ENCODE measurements around the gene GSTT2B. TPM values are rescaled to one million over a fixed set of nuclear protein-coding genes. Genes with fewer than 3 reads are reported as not detected.
A peak's percentile ranks its signal among the peaks of the same experiment; 100 is the strongest.
"Not testable (repeated sequence)": the region's sequence is repeated elsewhere in the genome, so short reads cannot be mapped to it uniquely, and the experiment has no call there.

GSTT2B gene
- polyA plus RNA-seq, 1 donor = 4.6 TPM

DNA sequence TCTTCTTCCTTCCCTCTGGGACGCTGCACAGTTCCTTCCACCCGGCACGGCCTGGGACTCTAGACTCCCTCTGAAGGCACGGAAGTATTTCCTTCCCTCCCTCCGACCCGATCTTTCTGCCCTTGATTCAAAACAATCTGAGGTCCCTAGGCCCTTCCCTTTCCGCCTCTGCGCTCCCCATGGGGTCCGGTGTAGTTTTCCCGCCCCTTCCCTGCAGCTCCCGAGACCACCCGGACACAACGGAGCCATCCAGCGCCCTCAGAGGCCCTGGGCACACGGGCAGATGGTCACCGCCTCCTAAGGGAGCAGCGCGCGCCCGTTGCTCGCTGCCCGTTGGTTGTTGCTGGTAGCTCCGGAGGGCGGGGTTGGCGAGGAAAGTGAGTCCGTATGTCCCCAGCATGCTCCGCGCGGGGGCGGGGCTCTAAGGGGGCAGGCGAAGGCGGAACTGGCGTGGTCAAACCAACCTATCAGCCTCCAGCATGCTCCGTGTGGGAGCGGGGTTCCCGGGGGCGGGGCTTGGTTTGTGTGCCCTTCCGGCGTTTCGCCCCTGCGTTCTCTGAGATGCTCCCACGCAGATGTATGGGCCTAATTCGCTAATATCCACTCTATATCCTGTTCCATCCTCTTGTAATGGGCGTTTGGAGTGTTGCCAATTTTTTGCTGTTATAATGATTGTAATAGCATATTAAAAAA lies 47.2 kb downstream of the GSTT2B start:
- 0% methylated on average over 2 of the region's 44 CpGs for WGBS (ENCODE audit: insufficient coverage, low lambda C conversion rate)

DNA sequence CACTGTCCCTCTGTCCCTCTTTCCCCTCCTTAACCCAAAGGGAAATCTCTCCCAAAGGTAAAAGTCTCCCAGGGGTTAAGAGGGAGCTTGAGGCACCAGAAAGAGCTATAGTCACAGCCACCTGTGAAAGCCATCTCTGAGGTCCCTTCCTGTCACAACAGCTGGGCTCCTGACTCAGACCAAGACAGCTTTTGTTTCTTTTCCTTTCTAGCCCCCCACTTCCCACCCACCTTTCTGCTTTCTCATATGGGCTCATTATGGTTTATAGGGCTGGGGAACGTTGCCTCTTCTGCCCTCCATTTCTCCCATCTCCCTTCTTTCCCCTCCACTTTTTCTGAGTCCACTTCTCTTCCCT lies 47.7 kb downstream of the GSTT2B start:
- Histone ChIP-seq H3K9me3 (ENCODE audit: control insufficient read depth, low read depth, low read length) (peaks cover 2% of the 10 kb centered on the region), H3K4me3 (ENCODE audit: low read length) (peak overlapping the region; percentile 65), H3K27ac (ENCODE audit: low read length) (peak overlapping the region; percentile 86), H3K36me3 (ENCODE audit: control insufficient read depth, insufficient read depth, low read length) (no peaks in the 10 kb centered on the region), H3K4me1 (ENCODE audit: control insufficient read depth, insufficient read depth, low read length) (peaks cover 39% of the 10 kb centered on the region), H3K27me3 (ENCODE audit: control insufficient read depth, insufficient read depth, low read length) (no peaks in the 10 kb centered on the region)
- WGBS (ENCODE audit: insufficient coverage, low lambda C conversion rate) = 25% methylated on average over 1 of the region's 1 CpG
- DNase-seq = no peak

More for the DNA sequence above, 47.2 kb downstream of the GSTT2B start:
- Histone ChIP-seq H3K27me3 (ENCODE audit: control insufficient read depth, insufficient read depth, low read length) (no peaks in the 10 kb centered on the region), H3K4me3 (ENCODE audit: low read length) (peak overlapping the region; percentile 65), H3K9me3 (ENCODE audit: control insufficient read depth, low read depth, low read length) (peaks cover 2% of the 10 kb centered on the region), H3K36me3 (ENCODE audit: control insufficient read depth, insufficient read depth, low read length) (no peaks in the 10 kb centered on the region), H3K27ac (ENCODE audit: low read length) (peak overlapping the region; percentile 86), H3K4me1 (ENCODE audit: control insufficient read depth, insufficient read depth, low read length) (peaks cover 34% of the 10 kb centered on the region)
- DNase-seq = peak; percentile 99 to 100

DNA sequence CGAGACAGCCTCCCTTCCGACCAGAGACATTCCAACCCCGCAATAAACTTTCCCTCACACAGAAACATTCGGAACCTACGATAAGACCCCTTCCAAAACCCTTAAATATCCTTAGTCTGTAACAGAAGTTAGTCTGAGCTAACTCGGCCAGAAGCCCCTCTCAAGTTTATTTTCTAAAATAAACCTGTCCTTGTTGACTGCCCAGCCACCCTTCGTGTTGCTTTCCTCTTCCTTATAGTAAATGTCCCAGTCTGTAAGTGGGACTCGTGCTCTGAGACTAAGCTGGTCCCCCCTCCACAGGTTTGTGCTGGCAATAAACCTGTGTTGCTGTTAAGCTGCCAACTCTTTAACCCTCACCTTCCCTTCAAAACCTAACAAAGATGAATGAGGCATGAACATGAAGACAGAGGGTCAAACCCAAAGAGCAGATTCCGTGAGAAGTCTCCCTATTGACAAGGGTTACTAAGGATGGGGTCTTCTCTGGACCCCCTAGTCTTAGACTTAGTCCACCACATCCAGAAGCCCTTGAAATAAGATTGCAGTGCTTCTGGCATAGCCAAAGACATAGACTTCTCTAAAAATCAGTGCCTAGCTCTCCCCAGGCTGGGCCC lies 48.6 kb downstream of the GSTT2B start:
- Histone ChIP-seq H3K27ac (ENCODE audit: low read length) (no peak overlapping the region), H3K4me1 (ENCODE audit: control insufficient read depth, insufficient read depth, low read length) (peaks cover 44% of the 10 kb centered on the region), H3K9me3 (ENCODE audit: control insufficient read depth, low read depth, low read length) (peaks cover 2% of the 10 kb centered on the region), H3K27me3 (ENCODE audit: control insufficient read depth, insufficient read depth, low read length) (no peaks in the 10 kb centered on the region), H3K36me3 (ENCODE audit: control insufficient read depth, insufficient read depth, low read length) (no peaks in the 10 kb centered on the region), H3K4me3 (ENCODE audit: low read length) (no peak overlapping the region)
- 95% methylated on average over 5 of the region's 9 CpGs for WGBS (ENCODE audit: insufficient coverage, low lambda C conversion rate)
- no peak for DNase-seq

DNA sequence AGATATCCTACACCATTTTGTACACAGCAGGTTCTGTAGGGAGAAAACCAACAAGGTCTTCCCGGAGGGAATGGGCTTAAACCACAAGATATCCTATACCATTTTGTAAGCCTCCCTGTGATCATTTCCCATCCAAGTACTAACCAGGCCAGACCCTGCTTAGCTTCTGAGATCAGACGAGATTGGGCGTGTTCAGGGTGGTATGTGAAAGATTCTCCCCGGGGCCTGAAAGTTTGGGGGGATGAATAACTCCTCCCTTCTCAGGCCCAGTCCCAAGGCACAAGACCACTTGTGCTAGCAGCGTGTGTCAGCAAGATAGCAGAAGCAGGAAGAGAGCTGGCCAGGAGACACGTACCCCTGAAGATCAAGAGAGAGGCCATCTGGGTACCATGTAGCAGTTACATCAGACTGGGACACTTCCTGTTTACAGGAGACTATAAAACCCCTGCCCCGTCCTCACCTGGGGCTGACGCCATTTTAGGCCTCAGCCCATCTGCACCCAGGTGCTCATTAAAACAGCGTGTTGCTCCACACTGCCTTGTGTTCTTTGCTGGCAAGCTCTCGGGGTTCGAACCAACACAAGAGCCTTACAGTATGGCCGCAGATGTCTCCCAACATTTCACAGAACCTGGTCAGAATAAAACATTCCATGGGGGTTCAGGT lies 49.5 kb downstream of the GSTT2B start:
- H3K4me1 ChIP-seq (ENCODE audit: control insufficient read depth, insufficient read depth, low read length) = peaks cover 44% of the 10 kb centered on the region
- no peak for DNase-seq

DNA sequence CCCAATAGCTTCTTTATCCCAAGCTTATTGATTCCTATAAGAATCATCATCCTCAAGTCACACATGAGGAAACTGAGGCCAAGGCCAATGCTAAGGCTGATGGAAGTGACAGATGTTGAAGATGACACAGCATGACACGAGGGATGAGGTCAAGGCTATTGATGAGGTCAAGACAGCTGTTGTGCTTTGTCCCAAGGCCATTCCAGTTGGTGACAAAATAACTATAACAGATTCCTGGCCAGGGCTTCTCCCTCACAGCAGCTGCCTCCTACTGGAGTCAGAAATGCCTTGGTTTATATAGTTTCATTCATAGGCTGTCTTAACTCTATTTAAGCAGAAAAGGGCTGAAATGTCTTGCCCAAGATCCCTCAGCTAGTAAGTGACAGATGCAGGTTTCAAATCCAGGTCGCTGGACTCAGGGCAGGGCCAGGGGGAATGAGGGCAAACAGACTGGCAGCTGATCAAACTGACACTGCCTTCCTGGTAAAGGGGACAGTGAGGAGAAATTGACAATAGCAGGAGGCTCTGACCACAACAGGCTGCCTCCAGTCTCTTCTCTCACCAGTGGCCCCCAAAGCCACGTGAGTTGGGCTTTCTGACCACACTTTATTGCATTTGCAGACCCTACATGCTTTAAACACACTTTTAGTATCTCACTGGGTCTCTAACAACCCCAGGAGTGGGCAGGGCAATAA lies 50.4 kb downstream of the GSTT2B start:
- Histone ChIP-seq H3K27ac (ENCODE audit: low read length) (no peak overlapping the region), H3K4me1 (ENCODE audit: control insufficient read depth, insufficient read depth, low read length) (peaks cover 39% of the 10 kb centered on the region), H3K36me3 (ENCODE audit: control insufficient read depth, insufficient read depth, low read length) (no peaks in the 10 kb centered on the region), H3K27me3 (ENCODE audit: control insufficient read depth, insufficient read depth, low read length) (no peaks in the 10 kb centered on the region), H3K4me3 (ENCODE audit: low read length) (no peak overlapping the region), H3K9me3 (ENCODE audit: control insufficient read depth, low read depth, low read length) (no peaks in the 10 kb centered on the region)
- no peak for DNase-seq
- no CpG with 5 or more reads among the region's 3 CpGs for WGBS (ENCODE audit: insufficient coverage, low lambda C conversion rate)

More for the DNA sequence above, 49.5 kb downstream of the GSTT2B start:
- WGBS (ENCODE audit: insufficient coverage, low lambda C conversion rate) = 100% methylated on average over 4 of the region's 12 CpGs
- no peaks in the 10 kb centered on the region for H3K27me3 ChIP-seq (ENCODE audit: control insufficient read depth, insufficient read depth, low read length)
- no peak overlapping the region for H3K4me3 ChIP-seq (ENCODE audit: low read length)
- H3K9me3 ChIP-seq (ENCODE audit: control insufficient read depth, low read depth, low read length) = no peaks in the 10 kb centered on the region
- H3K27ac ChIP-seq (ENCODE audit: low read length) = no peak overlapping the region
- H3K36me3 ChIP-seq (ENCODE audit: control insufficient read depth, insufficient read depth, low read length) = no peaks in the 10 kb centered on the region

DNA sequence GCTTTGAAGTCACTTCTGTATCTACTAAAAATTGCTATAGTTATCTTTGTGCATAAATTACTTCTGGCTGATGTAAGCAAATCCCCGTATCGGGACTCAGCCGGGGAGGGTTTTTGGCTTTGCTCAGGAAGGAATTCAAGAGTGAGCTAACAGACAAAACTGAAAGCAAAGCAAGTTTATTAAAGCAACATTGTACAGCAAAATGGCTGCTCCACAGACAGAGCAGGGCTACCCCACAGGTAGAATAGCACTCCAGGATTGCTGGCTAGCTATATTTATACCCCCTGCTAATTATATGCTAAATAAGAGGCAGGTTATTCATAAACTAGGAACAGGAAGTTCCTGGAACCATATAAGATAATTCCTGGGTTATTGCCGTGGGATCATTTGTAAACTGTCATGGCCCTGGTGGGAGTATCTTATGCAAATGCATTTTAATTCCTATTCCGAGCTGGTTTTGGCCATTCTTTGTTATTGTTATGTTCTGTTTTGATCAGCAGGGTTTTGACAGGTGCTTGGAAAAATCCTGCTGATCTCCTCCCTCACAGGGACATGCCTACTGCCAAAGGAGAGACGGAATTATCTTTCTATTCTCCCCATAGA lies 51.6 kb downstream of the GSTT2B start:
- WGBS (ENCODE audit: insufficient coverage, low lambda C conversion rate) = 73% methylated on average over 4 of the region's 6 CpGs
- Histone ChIP-seq H3K4me1 (ENCODE audit: control insufficient read depth, insufficient read depth, low read length) (peaks cover 39% of the 10 kb centered on the region), H3K9me3 (ENCODE audit: control insufficient read depth, low read depth, low read length) (no peaks in the 10 kb centered on the region), H3K27me3 (ENCODE audit: control insufficient read depth, insufficient read depth, low read length) (no peaks in the 10 kb centered on the region), H3K36me3 (ENCODE audit: control insufficient read depth, insufficient read depth, low read length) (no peaks in the 10 kb centered on the region), H3K4me3 (ENCODE audit: low read length) (no peak overlapping the region), H3K27ac (ENCODE audit: low read length) (peak overlapping the region; percentile 73)
- DNase-seq = peak in 1 of 2 donors; percentile 75

DNA sequence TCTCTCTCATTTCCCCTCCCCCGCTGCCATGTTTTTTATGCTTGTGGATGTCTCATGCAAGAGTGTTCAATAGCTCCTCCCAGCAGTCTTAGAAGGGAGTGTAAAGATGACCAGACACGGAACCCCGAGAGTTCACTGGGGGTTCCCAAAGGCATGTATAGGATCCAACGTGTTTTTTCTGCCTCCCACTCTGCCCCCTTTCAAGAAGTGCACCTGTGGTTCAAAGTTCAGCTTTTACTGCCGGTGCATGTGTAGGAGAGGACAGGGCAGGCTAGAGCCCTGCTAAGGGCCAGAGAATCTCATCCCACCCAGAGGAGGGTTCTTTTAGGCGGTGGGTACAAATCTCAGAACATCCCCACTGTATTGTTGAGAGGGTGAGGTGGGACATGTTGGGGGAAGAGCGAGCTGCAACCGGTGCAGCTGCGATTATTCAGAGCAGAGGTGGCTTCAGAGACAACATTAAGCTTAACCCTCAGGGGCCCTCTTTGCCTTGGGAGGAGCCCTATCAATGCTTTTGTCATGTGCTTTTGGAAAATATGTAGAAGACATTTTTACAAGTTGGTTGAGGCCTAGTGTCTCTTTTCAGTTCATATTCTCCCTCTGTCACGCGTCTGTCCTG lies 52.3 kb downstream of the GSTT2B start:
- no peaks in the 10 kb centered on the region for H3K36me3 ChIP-seq (ENCODE audit: control insufficient read depth, insufficient read depth, low read length)
- no peaks in the 10 kb centered on the region for H3K27me3 ChIP-seq (ENCODE audit: control insufficient read depth, insufficient read depth, low read length)
- peak overlapping the region; percentile 73 for H3K27ac ChIP-seq (ENCODE audit: low read length)
- H3K9me3 ChIP-seq (ENCODE audit: control insufficient read depth, low read depth, low read length) = no peaks in the 10 kb centered on the region
- peak; percentile 72 to 95 for DNase-seq
- WGBS (ENCODE audit: insufficient coverage, low lambda C conversion rate) = 56% methylated on average over 3 of the region's 11 CpGs
- no peak overlapping the region for H3K4me3 ChIP-seq (ENCODE audit: low read length)
- peaks cover 39% of the 10 kb centered on the region for H3K4me1 ChIP-seq (ENCODE audit: control insufficient read depth, insufficient read depth, low read length)

DNA sequence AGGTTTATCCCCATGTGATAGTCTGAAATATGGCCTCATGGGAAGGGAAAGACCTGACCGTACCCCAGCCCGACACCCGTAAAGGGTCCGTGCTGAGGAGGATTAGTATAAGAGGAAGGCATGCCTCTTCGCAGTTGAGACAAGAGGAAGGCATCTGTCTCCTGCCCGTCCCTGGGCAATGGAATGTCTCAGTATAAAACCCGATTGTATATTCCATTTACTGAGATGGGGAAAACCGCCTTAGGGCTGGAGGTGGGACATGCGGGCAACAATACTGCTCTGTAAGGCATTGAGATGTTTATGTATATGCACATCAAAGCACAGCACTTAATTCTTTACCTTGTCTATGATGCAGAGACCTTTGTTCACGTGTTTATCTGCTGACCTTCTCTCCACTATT lies 53.6 kb downstream of the GSTT2B start:
- H3K4me1 ChIP-seq (ENCODE audit: control insufficient read depth, insufficient read depth, low read length) = peaks cover 32% of the 10 kb centered on the region
- whole genome bisulfite sequencing (ENCODE audit: insufficient coverage, low lambda C conversion rate) = no CpG with 5 or more reads among the region's 10 CpGs
- H3K36me3 ChIP-seq (ENCODE audit: control insufficient read depth, insufficient read depth, low read length); DNase-seq; H3K27me3 ChIP-seq (ENCODE audit: control insufficient read depth, insufficient read depth, low read length); H3K9me3 ChIP-seq (ENCODE audit: control insufficient read depth, low read depth, low read length); H3K27ac ChIP-seq (ENCODE audit: low read length); H3K4me3 ChIP-seq (ENCODE audit: low read length): not testable (repeated sequence)

Measured in large intestine (tissue), 3 donors.